ENCODE measurements around the gene IL12RB2. TPM values are rescaled to one million over a fixed set of nuclear protein-coding genes. Genes with fewer than 3 reads are reported as not detected.

IL12RB2 gene
- polyA plus RNA-seq, 1 of the 3 experiments (the other 2 are of a cell fraction): not detected

DNA sequence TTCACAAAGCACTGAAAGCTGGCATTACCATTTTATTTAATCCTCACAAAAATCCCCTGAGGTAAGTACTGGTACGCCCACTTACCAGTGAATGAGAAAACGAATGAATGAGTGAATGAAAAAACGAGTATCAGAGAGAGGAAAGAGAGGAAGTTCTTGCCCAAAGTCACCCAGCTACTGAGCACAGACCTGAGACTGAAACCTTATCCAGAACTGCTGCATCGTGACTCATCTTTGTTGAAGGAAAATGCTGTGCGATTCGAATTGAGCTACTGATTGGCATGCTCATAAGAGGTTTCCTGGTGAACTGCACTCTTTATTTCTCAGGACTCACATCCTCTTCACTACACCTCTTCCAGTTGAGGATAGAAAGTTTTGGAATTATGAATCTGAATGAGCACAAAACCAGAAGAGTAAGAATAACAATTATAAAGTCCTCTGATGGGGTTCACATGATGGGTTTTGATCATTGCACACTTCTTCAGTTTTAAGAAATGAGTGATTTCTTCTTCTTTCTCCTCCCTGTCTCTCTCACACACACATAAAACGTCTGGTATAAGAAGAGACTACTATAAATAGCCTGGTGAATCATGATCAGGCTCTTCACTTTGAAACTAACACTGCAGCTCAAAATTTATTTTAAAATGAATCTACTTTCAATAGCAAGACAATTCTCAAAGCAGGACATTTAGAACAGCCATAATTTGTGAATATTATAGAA lies 32.1 kb downstream of the IL12RB2 start:
- H3K9me3 ChIP-seq: no peaks in the 10 kb centered on the region
- ChIA-PET POLR2A (no interaction called here), CTCF (interaction anchor here (0.6 to 2.3 kb wide), 3 partner anchors 9 to 161 kb away, joined by 3 to 9 read pairs (median 5); no protein-coding TSS in a partner anchor)
- H3K36me3 ChIP-seq (replicated peaks in 1 of 2; ENCODE audit: control insufficient read depth in 1 of 2, insufficient read depth in 2 of 2, low read length in 1 of 2): no peaks in the 10 kb centered on the region
- H4K20me1 ChIP-seq (ENCODE audit: insufficient read depth): no peaks in the 10 kb centered on the region
- H3K4me1 ChIP-seq (ENCODE audit: control insufficient read depth in 1 of 2, insufficient read depth in 2 of 2, low read depth in 1 of 2, low read length in 1 of 2): peaks cover 0 to 4% of the 10 kb centered on the region in 2 experiments; a peak in 1 of 4 replicates
- peak overlapping the region; percentile 62 for H2AFZ ChIP-seq (ENCODE audit: low read depth)
- no peaks in the 10 kb centered on the region for H3K9me2 ChIP-seq
- no peak for DNase-seq
- WGBS (ENCODE audit: low lambda C conversion rate): 18% methylated on average over 7 of the region's 7 CpGs
- 0 out of 4 replicates have a peak overlapping the region, but pooled peaks of 1 of the 2 experiments have one; percentile 10 for H3K4me3 ChIP-seq (ENCODE audit: low read depth in 2 of 2, low read length in 1 of 2)
- H3K27me3 ChIP-seq (ENCODE audit: insufficient read depth): no peaks in the 10 kb centered on the region
- peaks cover 18% of the 10 kb centered on the region for H3F3A ChIP-seq (replicated peaks; ENCODE audit: insufficient read depth)
- H3K9ac ChIP-seq: peak overlapping the region; percentile 30; the same call in 1 of the 2 replicates
- TF ChIP-seq JUND (IDR thresholded peaks at IDR 0.05) (peak; percentile 66; the same call in 1 of the 2 replicates), TAF1 (IDR thresholded peaks at IDR 0.05; ENCODE audit: borderline replicate concordance, low read depth, low read length) (no peak), FOSL2 (IDR thresholded peaks at IDR 0.05; ENCODE audit: borderline replicate concordance, low read depth) (peak; percentile 79; the same call in 1 of the 2 replicates), FOXJ3 (CRISPR knock-in tag; IDR thresholded peaks at IDR 0.05) (no peak), TEAD4 (IDR thresholded peaks at IDR 0.05; ENCODE audit: borderline replicate concordance, insufficient read depth) (no peak), GATA2 (CRISPR knock-in tag; IDR thresholded peaks at IDR 0.05) (no peak), MEF2A (IDR thresholded peaks at IDR 0.05; ENCODE audit: borderline replicate concordance, low read depth) (peak; percentile 72; the same call in 1 of the 2 replicates), SMC3 (IDR thresholded peaks at IDR 0.05; ENCODE audit: low read depth, low read length) (no peak), TCF12 (IDR thresholded peaks at IDR 0.05) (0 out of 2 replicates have a peak, but pooled peaks have one; percentile 8)
- TF ChIP-seq, protein P1, sequence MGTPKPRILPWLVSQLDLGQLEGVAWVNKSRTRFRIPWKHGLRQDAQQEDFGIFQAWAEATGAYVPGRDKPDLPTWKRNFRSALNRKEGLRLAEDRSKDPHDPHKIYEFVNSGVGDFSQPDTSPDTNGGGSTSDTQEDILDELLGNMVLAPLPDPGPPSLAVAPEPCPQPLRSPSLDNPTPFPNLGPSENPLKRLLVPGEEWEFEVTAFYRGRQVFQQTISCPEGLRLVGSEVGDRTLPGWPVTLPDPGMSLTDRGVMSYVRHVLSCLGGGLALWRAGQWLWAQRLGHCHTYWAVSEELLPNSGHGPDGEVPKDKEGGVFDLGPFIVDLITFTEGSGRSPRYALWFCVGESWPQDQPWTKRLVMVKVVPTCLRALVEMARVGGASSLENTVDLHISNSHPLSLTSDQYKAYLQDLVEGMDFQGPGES (IDR thresholded peaks at IDR 0.05; ENCODE audit: low read depth, low read length): no peak
- TF ChIP-seq, protein P2, sequence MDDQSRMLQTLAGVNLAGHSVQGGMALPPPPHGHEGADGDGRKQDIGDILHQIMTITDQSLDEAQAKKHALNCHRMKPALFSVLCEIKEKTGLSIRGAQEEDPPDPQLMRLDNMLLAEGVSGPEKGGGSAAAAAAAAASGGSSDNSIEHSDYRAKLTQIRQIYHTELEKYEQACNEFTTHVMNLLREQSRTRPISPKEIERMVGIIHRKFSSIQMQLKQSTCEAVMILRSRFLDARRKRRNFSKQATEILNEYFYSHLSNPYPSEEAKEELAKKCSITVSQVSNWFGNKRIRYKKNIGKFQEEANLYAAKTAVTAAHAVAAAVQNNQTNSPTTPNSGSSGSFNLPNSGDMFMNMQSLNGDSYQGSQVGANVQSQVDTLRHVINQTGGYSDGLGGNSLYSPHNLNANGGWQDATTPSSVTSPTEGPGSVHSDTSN (IDR thresholded peaks at IDR 0.05): peak; percentile 73
- TF ChIP-seq, protein P3, sequence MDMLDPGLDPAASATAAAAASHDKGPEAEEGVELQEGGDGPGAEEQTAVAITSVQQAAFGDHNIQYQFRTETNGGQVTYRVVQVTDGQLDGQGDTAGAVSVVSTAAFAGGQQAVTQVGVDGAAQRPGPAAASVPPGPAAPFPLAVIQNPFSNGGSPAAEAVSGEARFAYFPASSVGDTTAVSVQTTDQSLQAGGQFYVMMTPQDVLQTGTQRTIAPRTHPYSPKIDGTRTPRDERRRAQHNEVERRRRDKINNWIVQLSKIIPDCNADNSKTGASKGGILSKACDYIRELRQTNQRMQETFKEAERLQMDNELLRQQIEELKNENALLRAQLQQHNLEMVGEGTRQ (IDR thresholded peaks at IDR 0.05; ENCODE audit: borderline replicate concordance, low read depth, low read length): no peak
- peak overlapping the region; percentile 64 for H3K4me2 ChIP-seq
- H3K79me2 ChIP-seq (ENCODE audit: insufficient read depth): no peaks in the 10 kb centered on the region
- H3K27ac ChIP-seq (ENCODE audit: low read depth in 2 of 2, low read length in 1 of 2): peak overlapping the region; percentile 45 to 82; a peak in 3 of 4 replicates

Data from SK-N-SH (cell line).